Measurements from ENCODE around the gene SNRPA1.

Gene SNRPA1

GRCh38 chr15:101324524-101325177, 29.6 kb upstream of the SNRPA1 start:
- no peak overlapping the region for H3K9ac ChIP-seq

GRCh38 chr15:101323793-101324523, 28.9 kb upstream of the SNRPA1 start:
- no peaks in the 10 kb centered on the region for H3K79me2 ChIP-seq (ENCODE audit: insufficient read depth, low read depth)
- no peak overlapping the region for H3K4me3 ChIP-seq (IDR thresholded peaks at IDR 0.05; ENCODE audit: insufficient read depth, low read depth, low read length)
- H3K4me2 ChIP-seq, result no peak overlapping the region
- H3K27me3 ChIP-seq (ENCODE audit: insufficient read depth, low read depth), result no peaks in the 10 kb centered on the region
- no peaks in the 10 kb centered on the region for H4K20me1 ChIP-seq (ENCODE audit: insufficient read depth)
- no peaks in the 10 kb centered on the region for H3K36me3 ChIP-seq (ENCODE audit: insufficient read depth)
- no peak for TF ChIP-seq CTCF (conservative IDR thresholded peaks at IDR 0.05; ENCODE audit: low read depth, low read length)
- no peak overlapping the region for H3K9ac ChIP-seq
- H3K4me1 ChIP-seq (ENCODE audit: low read depth, poor library complexity, severe bottlenecking), result no peaks in the 10 kb centered on the region
- H3K27ac ChIP-seq, result no peak overlapping the region
- no peak overlapping the region for H2AFZ ChIP-seq (ENCODE audit: low read depth)

More at GRCh38 chr15:101324524-101325177, 29.6 kb upstream of the SNRPA1 start:
- no peak for TF ChIP-seq CTCF (conservative IDR thresholded peaks at IDR 0.05; ENCODE audit: low read depth, low read length)
- no peaks in the 10 kb centered on the region for H3K27me3 ChIP-seq (ENCODE audit: insufficient read depth, low read depth)
- no peak overlapping the region for H3K4me2 ChIP-seq
- H3K79me2 ChIP-seq (ENCODE audit: insufficient read depth, low read depth), result no peaks in the 10 kb centered on the region
- H3K36me3 ChIP-seq (ENCODE audit: insufficient read depth), result no peaks in the 10 kb centered on the region
- no peak overlapping the region for H2AFZ ChIP-seq (ENCODE audit: low read depth)
- H3K4me1 ChIP-seq (ENCODE audit: low read depth, poor library complexity, severe bottlenecking), result no peaks in the 10 kb centered on the region
- no peaks in the 10 kb centered on the region for H4K20me1 ChIP-seq (ENCODE audit: insufficient read depth)
- H3K4me3 ChIP-seq (IDR thresholded peaks at IDR 0.05; ENCODE audit: insufficient read depth, low read depth, low read length), result no peak overlapping the region
- no peak overlapping the region for H3K27ac ChIP-seq

GRCh38 chr15:101322854-101323477, 27.9 kb upstream of the SNRPA1 start:
- H3K79me2 ChIP-seq (ENCODE audit: insufficient read depth, low read depth), result no peaks in the 10 kb centered on the region
- no peak overlapping the region for H3K9ac ChIP-seq
- no peak overlapping the region for H3K4me3 ChIP-seq (IDR thresholded peaks at IDR 0.05; ENCODE audit: insufficient read depth, low read depth, low read length)
- H3K4me1 ChIP-seq (ENCODE audit: low read depth, poor library complexity, severe bottlenecking), result no peaks in the 10 kb centered on the region
- no peak overlapping the region for H3K27ac ChIP-seq
- no peak overlapping the region for H2AFZ ChIP-seq (ENCODE audit: low read depth)
- no peaks in the 10 kb centered on the region for H4K20me1 ChIP-seq (ENCODE audit: insufficient read depth)
- no peaks in the 10 kb centered on the region for H3K27me3 ChIP-seq (ENCODE audit: insufficient read depth, low read depth)
- no peak for TF ChIP-seq CTCF (conservative IDR thresholded peaks at IDR 0.05; ENCODE audit: low read depth, low read length)
- H3K4me2 ChIP-seq, result no peak overlapping the region
- no peaks in the 10 kb centered on the region for H3K36me3 ChIP-seq (ENCODE audit: insufficient read depth)

- H4K20me1 ChIP-seq (ENCODE audit: insufficient read depth), result no peaks in the 10 kb centered on the region
- no peaks in the 10 kb centered on the region for H3K27me3 ChIP-seq (ENCODE audit: insufficient read depth, low read depth)
- H3K4me2 ChIP-seq, result no peak overlapping the region
- H3K27ac ChIP-seq, result no peak overlapping the region
- H3K4me3 ChIP-seq (IDR thresholded peaks at IDR 0.05; ENCODE audit: insufficient read depth, low read depth, low read length), result no peak overlapping the region
- no peaks in the 10 kb centered on the region for H3K79me2 ChIP-seq (ENCODE audit: insufficient read depth, low read depth)
- H3K36me3 ChIP-seq (ENCODE audit: insufficient read depth), result no peaks in the 10 kb centered on the region
- TF ChIP-seq CTCF (conservative IDR thresholded peaks at IDR 0.05; ENCODE audit: low read depth, low read length), result no peak
- H3K4me1 ChIP-seq (ENCODE audit: low read depth, poor library complexity, severe bottlenecking), result no peaks in the 10 kb centered on the region
- H2AFZ ChIP-seq (ENCODE audit: low read depth), result no peak overlapping the region
- H3K9ac ChIP-seq, result no peak overlapping the region
Measured at GRCh38 chr15:101322016-101322695, 27.1 kb upstream of the SNRPA1 start.
